HepG2 (cell line): ENCODE results near the gene KIAA1755. TPM values are rescaled to one million over a fixed set of nuclear protein-coding genes. Genes with fewer than 3 reads are reported as not detected.
A peak's percentile ranks its signal among the peaks of the same experiment; 100 is the strongest.

Source experiments
- ETV6 ChIP-seq: sonication (generic); formaldehyde crosslinking; conservative IDR thresholded peaks from 2 replicates; pipeline ENCODE4 v1.4.0; 2020; ENCODE audit warnings: missing genetic modification reagents
- FOXM1 ChIP-seq: sonication (generic); formaldehyde crosslinking; IDR thresholded peaks from 2 replicates; pipeline ENCODE4 v1.5.0; 2020; ENCODE audit warnings: missing genetic modification reagents
- KDM5A ChIP-seq: fragments of 200-600 bp; sonication (generic); IDR thresholded peaks from 2 replicates; pipeline ENCODE4 v1.7.0; 2018; ENCODE audit warnings: antibody characterized with exemption, mild to moderate bottlenecking, low read length, borderline replicate concordance
- MXD4 ChIP-seq: IDR thresholded peaks from 2 replicates; pipeline ENCODE4 v1.6.1; 2016; ENCODE audit warnings: mild to moderate bottlenecking, missing biosample characterization, missing genetic modification reagents
- PCBP2 ChIP-seq: fragments of 200-400 bp; formaldehyde crosslinking; optimal IDR thresholded peaks from 2 replicates; pipeline ENCODE3; 2018; ENCODE audit warnings: low read length, low read depth; ENCODE audit not compliant: poor library complexity, severe bottlenecking
- RBM39 ChIP-seq: fragments of 200-400 bp; formaldehyde crosslinking; IDR thresholded peaks from one replicate; pipeline ENCODE4 v1.6.1; 2018; ENCODE audit warnings: antibody characterized with exemption, mild to moderate bottlenecking, low read depth, low read length; ENCODE audit not compliant: poor library complexity, severe bottlenecking
- RNF2 ChIP-seq: fragments of 450-650 bp; conservative IDR thresholded peaks from 2 replicates; pipeline ENCODE4 v1.6.1; 2016; ENCODE audit warnings: low read depth
- ZBTB8A ChIP-seq: sonication (generic); formaldehyde crosslinking; IDR thresholded peaks from 2 replicates; pipeline ENCODE4 v1.4.0; 2020; ENCODE audit warnings: mild to moderate bottlenecking, low read depth, missing genetic modification reagents, borderline replicate concordance
- ZMAT3 ChIP-seq: sonication (generic); formaldehyde crosslinking; conservative IDR thresholded peaks from 2 replicates; pipeline ENCODE4 v1.7.0; 2021; ENCODE audit warnings: missing genetic modification reagents
- ZNF124 ChIP-seq: sonication (generic); formaldehyde crosslinking; IDR thresholded peaks from 2 replicates; pipeline ENCODE4 v1.4.0; 2020; ENCODE audit warnings: missing genetic modification reagents
- polyA plus RNA-seq, 8 experiments: library from polyadenylated mRNA; depleted of rRNA in 3 of 8; stranded (reverse) in 7 of 8; unstranded in 1 of 8; fragments of >200 nt; fragmentation: Illumina TruSeq in 4 of 8; extraction: Trizol in 4 of 8; gene quantifications; 2 replicates each; pipeline versions ENCODE4 v1.2.1 to v1.2.3, GENCODE V29; 2011 to 2016; ENCODE audit warnings: low read depth in 4 of 8, missing spikeins in 1 of 8, mixed read lengths in 1 of 8; ENCODE audit not compliant: insufficient read depth in 1 of 8
- total RNA-seq, 5 experiments: library from RNA; depleted of rRNA; stranded (reverse); fragments of >200 nt; fragmentation: Illumina TruSeq; extraction: Trizol; gene quantifications; 2 replicates each; pipeline ENCODE4 v1.2.3, GENCODE V29; 2016; ENCODE audit warnings: low read depth in 1 of 5
- TF ChIP-seq, protein P1 (sequence below): sonication (generic); formaldehyde crosslinking; IDR thresholded peaks from 2 replicates; pipeline ENCODE4 v1.4.0; 2020; ENCODE audit warnings: missing genetic modification reagents
- TF ChIP-seq, protein P2 (sequence below): IDR thresholded peaks from 2 replicates; pipeline ENCODE4 v1.6.1; 2016; ENCODE audit warnings: low read depth, borderline replicate concordance
- TF ChIP-seq, protein P3 (sequence below): IDR thresholded peaks from 2 replicates; pipeline ENCODE4 v1.6.1; 2016; ENCODE audit warnings: missing biosample characterization, missing genetic modification reagents, low read depth
- TF ChIP-seq, protein P4 (sequence below): IDR thresholded peaks from 2 replicates; pipeline ENCODE4 v1.6.1; 2016; ENCODE audit warnings: mild to moderate bottlenecking, missing biosample characterization, missing genetic modification reagents
- TF ChIP-seq, protein P5 (sequence below): sonication (generic); formaldehyde crosslinking; IDR thresholded peaks from 2 replicates; pipeline ENCODE4 v1.4.0; 2020; ENCODE audit warnings: missing genetic modification reagents
- TF ChIP-seq, protein P6 (sequence below): sonication (generic); formaldehyde crosslinking; IDR thresholded peaks from 2 replicates; pipeline ENCODE4 v1.8.0; 2022; ENCODE audit warnings: mild to moderate bottlenecking, missing genetic modification reagents, borderline replicate concordance

KIAA1755 gene
- total and polyA plus RNA-seq, 2 of the 13 experiments (the other 11 are each of a cell fraction or from before 2014, with no cell fraction given): 0.04 TPM; not detected in 1

DNA sequence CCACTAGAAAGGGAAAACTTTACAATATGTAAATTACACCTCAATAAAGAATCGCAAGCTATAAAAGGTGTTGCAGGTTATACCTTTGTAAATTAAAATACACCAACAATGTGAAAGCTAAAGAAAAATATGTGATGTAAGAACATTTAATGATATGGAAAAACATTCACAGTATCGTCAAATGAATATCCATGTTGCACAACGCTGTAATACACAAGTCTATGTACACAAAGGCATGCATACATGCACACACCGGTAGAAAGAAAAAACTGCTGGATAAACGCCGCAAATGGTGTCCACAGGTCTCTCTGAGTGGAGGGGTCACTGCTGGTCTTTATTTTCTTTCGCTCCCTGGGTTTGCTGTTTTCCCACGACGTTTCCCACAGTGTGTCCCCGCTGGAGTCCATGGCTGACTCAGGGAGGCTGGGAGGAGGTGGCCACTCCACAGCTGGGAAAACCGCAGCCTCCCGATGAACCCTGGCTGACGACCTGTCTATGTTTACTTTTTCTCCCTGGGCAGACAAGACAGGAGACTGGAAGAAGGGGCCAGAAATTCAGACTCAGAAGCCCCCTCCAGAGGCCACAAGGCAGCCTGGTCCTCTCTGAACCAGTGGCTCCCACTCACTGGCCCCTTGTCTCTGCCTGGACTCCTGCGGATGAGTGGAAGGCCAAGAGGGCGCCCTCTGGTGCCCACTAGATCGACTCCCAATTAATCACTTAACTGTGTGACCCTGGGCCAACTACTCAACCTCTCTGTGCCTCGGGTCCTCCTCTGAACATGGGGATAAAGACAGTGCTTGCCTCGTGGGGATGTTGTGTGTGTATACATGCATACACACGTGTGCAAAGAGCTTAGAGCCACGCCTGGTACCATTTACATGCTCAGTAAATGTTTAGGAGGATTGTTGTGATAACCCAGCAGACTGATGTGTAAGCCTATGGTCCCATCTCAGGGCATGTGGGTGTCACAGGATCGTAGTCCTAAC lies 30.6 kb upstream of the KIAA1755 start (continued):
- TF ChIP-seq, protein P1, sequence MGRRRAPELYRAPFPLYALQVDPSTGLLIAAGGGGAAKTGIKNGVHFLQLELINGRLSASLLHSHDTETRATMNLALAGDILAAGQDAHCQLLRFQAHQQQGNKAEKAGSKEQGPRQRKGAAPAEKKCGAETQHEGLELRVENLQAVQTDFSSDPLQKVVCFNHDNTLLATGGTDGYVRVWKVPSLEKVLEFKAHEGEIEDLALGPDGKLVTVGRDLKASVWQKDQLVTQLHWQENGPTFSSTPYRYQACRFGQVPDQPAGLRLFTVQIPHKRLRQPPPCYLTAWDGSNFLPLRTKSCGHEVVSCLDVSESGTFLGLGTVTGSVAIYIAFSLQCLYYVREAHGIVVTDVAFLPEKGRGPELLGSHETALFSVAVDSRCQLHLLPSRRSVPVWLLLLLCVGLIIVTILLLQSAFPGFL (CRISPR knock-in tag): no peak
- TF ChIP-seq FOXM1 (CRISPR knock-in tag): no peak
- no peak for TF ChIP-seq PCBP2
- TF ChIP-seq ZBTB8A (CRISPR knock-in tag): no peak
- no peak for TF ChIP-seq MXD4 (CRISPR knock-in tag)
- TF ChIP-seq, protein P2, sequence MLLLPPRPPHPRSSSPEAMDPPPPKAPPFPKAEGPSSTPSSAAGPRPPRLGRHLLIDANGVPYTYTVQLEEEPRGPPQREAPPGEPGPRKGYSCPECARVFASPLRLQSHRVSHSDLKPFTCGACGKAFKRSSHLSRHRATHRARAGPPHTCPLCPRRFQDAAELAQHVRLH (CRISPR knock-in tag): 0 out of 2 replicates have a peak, but pooled peaks have one; percentile 66
- TF ChIP-seq, protein P3, sequence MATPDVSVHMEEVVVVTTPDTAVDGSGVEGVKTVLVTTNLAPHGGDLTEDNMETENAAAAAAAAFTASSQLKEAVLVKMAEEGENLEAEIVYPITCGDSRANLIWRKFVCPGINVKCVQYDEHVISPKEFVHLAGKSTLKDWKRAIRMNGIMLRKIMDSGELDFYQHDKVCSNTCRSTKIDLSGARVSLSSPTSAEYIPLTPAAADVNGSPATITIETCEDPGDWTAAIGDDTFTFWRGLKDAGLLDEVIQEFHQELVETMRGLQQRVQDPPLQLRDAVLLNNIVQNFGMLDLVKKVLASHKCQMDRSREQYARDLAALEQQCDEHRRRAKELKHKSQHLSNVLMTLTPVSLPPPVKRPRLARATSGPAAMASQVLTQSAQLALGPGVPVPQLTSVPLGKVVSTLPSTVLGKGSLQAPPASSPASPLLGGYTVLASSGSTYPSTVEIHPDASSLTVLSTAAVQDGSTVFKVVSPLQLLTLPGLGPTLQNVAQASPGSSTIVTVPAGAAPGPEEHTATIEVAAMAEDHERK (CRISPR knock-in tag): no peak
- TF ChIP-seq, protein P4, sequence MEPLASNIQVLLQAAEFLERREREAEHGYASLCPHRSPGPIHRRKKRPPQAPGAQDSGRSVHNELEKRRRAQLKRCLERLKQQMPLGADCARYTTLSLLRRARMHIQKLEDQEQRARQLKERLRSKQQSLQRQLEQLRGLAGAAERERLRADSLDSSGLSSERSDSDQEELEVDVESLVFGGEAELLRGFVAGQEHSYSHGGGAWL (CRISPR knock-in tag): no peak
- TF ChIP-seq ZNF124 (CRISPR knock-in tag): peak; percentile 38; the same call in 1 of the 2 replicates
- no peak for TF ChIP-seq RNF2
- no peak for TF ChIP-seq KDM5A
- TF ChIP-seq ETV6 (CRISPR knock-in tag): no peak
- TF ChIP-seq, protein P5, sequence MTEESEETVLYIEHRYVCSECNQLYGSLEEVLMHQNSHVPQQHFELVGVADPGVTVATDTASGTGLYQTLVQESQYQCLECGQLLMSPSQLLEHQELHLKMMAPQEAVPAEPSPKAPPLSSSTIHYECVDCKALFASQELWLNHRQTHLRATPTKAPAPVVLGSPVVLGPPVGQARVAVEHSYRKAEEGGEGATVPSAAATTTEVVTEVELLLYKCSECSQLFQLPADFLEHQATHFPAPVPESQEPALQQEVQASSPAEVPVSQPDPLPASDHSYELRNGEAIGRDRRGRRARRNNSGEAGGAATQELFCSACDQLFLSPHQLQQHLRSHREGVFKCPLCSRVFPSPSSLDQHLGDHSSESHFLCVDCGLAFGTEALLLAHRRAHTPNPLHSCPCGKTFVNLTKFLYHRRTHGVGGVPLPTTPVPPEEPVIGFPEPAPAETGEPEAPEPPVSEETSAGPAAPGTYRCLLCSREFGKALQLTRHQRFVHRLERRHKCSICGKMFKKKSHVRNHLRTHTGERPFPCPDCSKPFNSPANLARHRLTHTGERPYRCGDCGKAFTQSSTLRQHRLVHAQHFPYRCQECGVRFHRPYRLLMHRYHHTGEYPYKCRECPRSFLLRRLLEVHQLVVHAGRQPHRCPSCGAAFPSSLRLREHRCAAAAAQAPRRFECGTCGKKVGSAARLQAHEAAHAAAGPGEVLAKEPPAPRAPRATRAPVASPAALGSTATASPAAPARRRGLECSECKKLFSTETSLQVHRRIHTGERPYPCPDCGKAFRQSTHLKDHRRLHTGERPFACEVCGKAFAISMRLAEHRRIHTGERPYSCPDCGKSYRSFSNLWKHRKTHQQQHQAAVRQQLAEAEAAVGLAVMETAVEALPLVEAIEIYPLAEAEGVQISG (CRISPR knock-in tag): peak; percentile 71
- TF ChIP-seq, protein P6, sequence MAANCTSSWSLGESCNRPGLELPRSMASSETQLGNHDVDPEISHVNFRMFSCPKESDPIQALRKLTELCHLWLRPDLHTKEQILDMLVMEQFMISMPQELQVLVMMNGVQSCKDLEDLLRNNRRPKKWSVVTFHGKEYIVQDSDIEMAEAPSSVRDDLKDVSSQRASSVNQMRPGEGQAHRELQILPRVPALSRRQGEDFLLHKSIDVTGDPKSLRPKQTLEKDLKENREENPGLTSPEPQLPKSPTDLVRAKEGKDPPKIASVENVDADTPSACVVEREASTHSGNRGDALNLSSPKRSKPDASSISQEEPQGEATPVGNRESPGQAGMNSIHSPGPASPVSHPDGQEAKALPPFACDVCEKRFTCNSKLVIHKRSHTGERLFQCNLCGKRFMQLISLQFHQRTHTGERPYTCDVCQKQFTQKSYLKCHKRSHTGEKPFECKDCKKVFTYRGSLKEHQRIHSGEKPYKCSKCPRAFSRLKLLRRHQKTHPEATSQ (CRISPR knock-in tag): no peak
- TF ChIP-seq ZMAT3: no peak
- TF ChIP-seq RBM39: no peak
